B cell (primary cell): ENCODE results near the gene RER1. TPM values are rescaled to one million over a fixed set of nuclear protein-coding genes. Genes with fewer than 3 reads are reported as not detected.

Experiments
- ATAC-seq: fragments of 200-7000 bp; cut with Tn5 transposase; one replicate; pipeline ENCODE4 v1.10.0; 2021; ENCODE audit warnings: low read depth, mild to moderate bottlenecking, moderate number of reproducible peaks, moderate library complexity
- CTCF ChIA-PET: fragments of 350-600 bp; sonication (Branson Sonifier 250); formaldehyde crosslinking; loops from one replicate; lab custom pipeline; 2021; ENCODE audit warnings: antibody characterized with exemption, inconsistent platforms; lab: Charles Lee
- POLR2A ChIA-PET: fragments of 350-600 bp; sonication (Branson Sonifier 250); formaldehyde crosslinking; loops from one replicate; lab custom pipeline; 2021; ENCODE audit warnings: antibody characterized with exemption; lab: Charles Lee
- DNase-seq: peaks from one replicate; pipeline ENCODE4 v3.0.0; 2013
- H2AFZ ChIP-seq: 2 replicates; pipeline ENCODE4 v1.6.1; 2012; ENCODE audit warnings: mild to moderate bottlenecking, low read depth, low read length; ENCODE audit not compliant: insufficient read depth, poor library complexity, severe bottlenecking
- H3K27ac ChIP-seq, 2 donors: 1 replicate in 1 of 2; 2 replicates in 1 of 2; pipeline ENCODE4 v1.5.1; 2012 to 2013; ENCODE audit warnings: low read length in 2 of 2, mild to moderate bottlenecking in 2 of 2, moderate library complexity in 1 of 2
- H3K27me3 ChIP-seq, 4 experiments: fragments of 200-600 bp in 1 of 4; sonication (generic) in 1 of 4; replicated peaks in 1 of 4; 1 replicate in 2 of 4; 2 replicates in 2 of 4; pipeline versions ENCODE4 v1.6.1 to v1.7.0; 2013 to 2016; ENCODE audit warnings: low read length in 3 of 4, mild to moderate bottlenecking in 2 of 4, mixed read lengths in 1 of 4, moderate library complexity in 1 of 4; ENCODE audit not compliant: insufficient read depth in 4 of 4, control insufficient read depth in 3 of 4; ENCODE audit errors: control extremely low read depth in 1 of 4
- H3K36me3 ChIP-seq, 2 experiments: replicated peaks in 1 of 2; 1 replicate in 1 of 2; 2 replicates in 1 of 2; pipeline versions ENCODE4 v1.6.1 to v1.7.1; 2013; ENCODE audit warnings: low read length in 1 of 2; ENCODE audit not compliant: insufficient read depth in 2 of 2, control insufficient read depth in 1 of 2; ENCODE audit errors: control extremely low read depth in 1 of 2, extremely low read depth in 1 of 2
- H3K4me1 ChIP-seq, 2 donors: fragments of 200-600 bp in 1 of 2; sonication (generic) in 1 of 2; 1 replicate in 1 of 2; 2 replicates in 1 of 2; pipeline versions ENCODE4 v1.5.1 to v1.6.1; 2013 to 2017; ENCODE audit warnings: low read length in 2 of 2; ENCODE audit not compliant: control insufficient read depth in 2 of 2, insufficient read depth in 2 of 2
- H3K4me2 ChIP-seq: replicated peaks from 2 replicates; pipeline ENCODE3; 2012; ENCODE audit warnings: mild to moderate bottlenecking, low read depth, low read length; ENCODE audit not compliant: poor library complexity, severe bottlenecking
- H3K4me3 ChIP-seq, 5 experiments: fragments of 200-600 bp in 1 of 5; sonication (generic) in 1 of 5; 1 replicate in 3 of 5; 2 replicates in 2 of 5; pipeline versions ENCODE4 v1.5.1 to v1.7.0; 2011 to 2016; ENCODE audit warnings: low read length in 4 of 5, mild to moderate bottlenecking in 4 of 5, low read depth in 2 of 5, control low read depth in 1 of 5, moderate library complexity in 1 of 5; ENCODE audit not compliant: insufficient read depth in 1 of 5; ENCODE audit errors: control extremely low read depth in 1 of 5, extremely low read depth in 1 of 5
- H3K79me2 ChIP-seq: fragments of 200-600 bp; sonication (generic); one replicate; pipeline ENCODE4 v1.6.0; 2016; ENCODE audit warnings: low read length; ENCODE audit not compliant: control insufficient read depth, insufficient read depth
- H3K9ac ChIP-seq: fragments of 200-600 bp; sonication (generic); 2 replicates; pipeline ENCODE4 v1.6.1; 2017; ENCODE audit warnings: mild to moderate bottlenecking, low read length, moderate library complexity
- H3K9me3 ChIP-seq, 3 donors: one replicate each; pipeline versions ENCODE4 v1.6.1 to v1.7.1; 2013; ENCODE audit warnings: low read length in 2 of 3; ENCODE audit not compliant: control insufficient read depth in 2 of 3, insufficient read depth in 1 of 3; ENCODE audit errors: control extremely low read depth in 1 of 3
- H4K20me1 ChIP-seq: 2 replicates; pipeline ENCODE4 v1.6.0; 2012; ENCODE audit warnings: mild to moderate bottlenecking, low read length; ENCODE audit not compliant: insufficient read depth, control insufficient read depth, poor library complexity, severe bottlenecking
- H3K27ac Mint-ChIP-seq: one replicate; pipeline ENCODE4 v1.8.0; 2021; ENCODE audit warnings: mixed read lengths
- H3K27me3 Mint-ChIP-seq: one replicate; pipeline ENCODE4 v1.8.0; 2021; ENCODE audit warnings: mixed read lengths
- H3K4me1 Mint-ChIP-seq: one replicate; pipeline ENCODE4 v1.8.0; 2021; ENCODE audit warnings: mixed read lengths
- H3K4me3 Mint-ChIP-seq: one replicate; pipeline ENCODE4 v1.8.0; 2021; ENCODE audit warnings: mixed read lengths
- H3K9me3 Mint-ChIP-seq: one replicate; pipeline ENCODE4 v1.8.0; 2022; ENCODE audit warnings: mixed read lengths; ENCODE audit not compliant: insufficient read depth
- CTCF ChIP-seq: fragments of 200-600 bp; IDR thresholded peaks from one replicate; pipeline ENCODE4 v1.8.0; 2022; ENCODE audit warnings: antibody characterized with exemption, mild to moderate bottlenecking
- EZH2 ChIP-seq: IDR thresholded peaks from 2 replicates; pipeline ENCODE4 v1.6.1; 2012; ENCODE audit warnings: borderline replicate concordance, low read depth, mild to moderate bottlenecking, moderate library complexity, low read length; ENCODE audit not compliant: insufficient read depth, poor library complexity, severe bottlenecking
- WGBS: methylation state at CpG from one replicate; pipeline ENCODE4 v1.1.5; 2013; ENCODE audit warnings: missing lambda C conversion rate; ENCODE audit not compliant: insufficient coverage; 5-methylcytosine and 5-hydroxymethylcytosine counted together
- intact Hi-C: fragments of 100-400 bp; cut with micrococcal nuclease; formaldehyde crosslinking; loops from one replicate; pipeline ENCODE4 v1.10.0; 2022
- polyA plus RNA-seq: library from polyadenylated mRNA; depleted of rRNA; stranded (reverse); fragments of >200 nt; gene quantifications from 2 replicates; pipeline ENCODE4 v1.2.3, GENCODE V29; 2012
- total RNA-seq, 2 donors: library from RNA; stranded (reverse); fragments of 120-200 nt in 1 of 2; gene quantifications; 1 replicate in 1 of 2; 2 replicates in 1 of 2; pipeline versions ENCODE4 v1.2.3 to v1.2.4, GENCODE V29; 2013 to 2022

Gene RER1
- total and polyA plus RNA-seq, 2 donors (not counting 1 experiment from before 2014, with no cell fraction given), result 78.5 to 118 TPM

GRCh38 chr1:2422523-2422922, 30.9 kb downstream of the RER1 start:
- intact Hi-C loops, result no loop called here
- CTCF ChIA-PET, result no interaction called here

GRCh38 chr1:2425892-2426291, 34.3 kb downstream of the RER1 start:
- Histone ChIP-seq H4K20me1 (no peaks in the 10 kb centered on the region), H3K79me2 (no peaks in the 10 kb centered on the region), H3K4me3 (no peak overlapping the region), H3K27me3 (peaks cover 0 to 6% (median 0%) of the 10 kb centered on the region in 4 experiments), H3K4me1 (no peaks in the 10 kb centered on the region), H3K4me2 (no peak overlapping the region), H3K27ac (no peak overlapping the region), H2AFZ (no peak overlapping the region), H3K9ac (no peak overlapping the region), H3K36me3 (no peaks in the 10 kb centered on the region), H3K9me3 (peaks cover 0 to 28% (median 11%) of the 10 kb centered on the region in 3 donors)
- no peaks in the 10 kb centered on the region for H3K27me3 Mint-ChIP-seq
- no peak overlapping the region for H3K4me3 Mint-ChIP-seq
- DNase-seq (no peak), ATAC-seq (no peak)
- POLR2A ChIA-PET, result no interaction called here
- H3K4me1 Mint-ChIP-seq, result no peaks in the 10 kb centered on the region
- CTCF ChIA-PET, result no interaction called here
- no peak overlapping the region for H3K27ac Mint-ChIP-seq
- 95% methylated on average over 7 of the region's 11 CpGs for WGBS
- intact Hi-C loops, result no loop called here
- TF ChIP-seq CTCF, result no peak
- TF ChIP-seq EZH2, result no peak
- no peaks in the 10 kb centered on the region for H3K9me3 Mint-ChIP-seq

More at GRCh38 chr1:2422523-2422922, 30.9 kb downstream of the RER1 start:
- DNase-seq (no peak), ATAC-seq (no peak)
- H3K4me1 Mint-ChIP-seq, result no peaks in the 10 kb centered on the region
- Histone ChIP-seq H3K9me3 (peaks cover 0 to 9% (median 3%) of the 10 kb centered on the region in 3 donors), H3K27me3 (no peaks in the 10 kb centered on the region), H3K4me3 (no peak overlapping the region), H3K79me2 (no peaks in the 10 kb centered on the region), H3K4me2 (no peak overlapping the region), H3K9ac (no peak overlapping the region), H3K36me3 (no peaks in the 10 kb centered on the region), H4K20me1 (no peaks in the 10 kb centered on the region), H2AFZ (no peak overlapping the region), H3K27ac (no peak overlapping the region), H3K4me1 (no peaks in the 10 kb centered on the region)
- no peaks in the 10 kb centered on the region for H3K9me3 Mint-ChIP-seq
- H3K27me3 Mint-ChIP-seq, result no peaks in the 10 kb centered on the region
- no peak overlapping the region for H3K4me3 Mint-ChIP-seq
- H3K27ac Mint-ChIP-seq, result no peak overlapping the region
- POLR2A ChIA-PET, result no interaction called here
- TF ChIP-seq EZH2, result no peak
- no peak for TF ChIP-seq CTCF
- 100% methylated on average over 1 of the region's 4 CpGs for WGBS
